Measurements from ENCODE around the gene DNM3.

DNA sequence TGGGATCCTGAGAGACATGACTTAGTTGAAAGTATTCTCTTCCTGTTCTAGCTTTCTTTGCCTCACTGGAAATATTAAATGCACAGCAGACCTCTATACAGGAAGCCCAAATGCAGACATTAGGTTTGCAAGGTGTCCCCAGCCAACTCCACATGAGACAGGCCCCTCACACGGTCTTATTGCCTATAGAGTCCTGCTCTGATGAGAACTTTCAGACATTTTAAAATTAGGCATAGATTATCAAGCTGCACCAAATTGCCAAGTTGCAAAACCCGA, 327.2 kb downstream of the DNM3 start:
- TF ChIP-seq SP1 (IDR thresholded peaks at IDR 0.05; ENCODE audit: low read depth, low read length) (no peak), TARDBP (IDR thresholded peaks at IDR 0.05; ENCODE audit: borderline replicate concordance) (no peak), CHD4 (IDR thresholded peaks at IDR 0.05) (no peak), NRF1 (conservative IDR thresholded peaks at IDR 0.05; ENCODE audit: low read depth, low read length) (no peak), CEBPB (IDR thresholded peaks at IDR 0.05; ENCODE audit: borderline replicate concordance in 1 of 2, low read depth in 2 of 2, low read length in 2 of 2) (no peak), NFYA (IDR thresholded peaks at IDR 0.05; ENCODE audit: borderline replicate concordance, low read depth, low read length) (no peak), POLR2AphosphoS5 (IDR thresholded peaks at IDR 0.05; ENCODE audit: low read length) (no peak)
- TF ChIP-seq, protein P1, sequence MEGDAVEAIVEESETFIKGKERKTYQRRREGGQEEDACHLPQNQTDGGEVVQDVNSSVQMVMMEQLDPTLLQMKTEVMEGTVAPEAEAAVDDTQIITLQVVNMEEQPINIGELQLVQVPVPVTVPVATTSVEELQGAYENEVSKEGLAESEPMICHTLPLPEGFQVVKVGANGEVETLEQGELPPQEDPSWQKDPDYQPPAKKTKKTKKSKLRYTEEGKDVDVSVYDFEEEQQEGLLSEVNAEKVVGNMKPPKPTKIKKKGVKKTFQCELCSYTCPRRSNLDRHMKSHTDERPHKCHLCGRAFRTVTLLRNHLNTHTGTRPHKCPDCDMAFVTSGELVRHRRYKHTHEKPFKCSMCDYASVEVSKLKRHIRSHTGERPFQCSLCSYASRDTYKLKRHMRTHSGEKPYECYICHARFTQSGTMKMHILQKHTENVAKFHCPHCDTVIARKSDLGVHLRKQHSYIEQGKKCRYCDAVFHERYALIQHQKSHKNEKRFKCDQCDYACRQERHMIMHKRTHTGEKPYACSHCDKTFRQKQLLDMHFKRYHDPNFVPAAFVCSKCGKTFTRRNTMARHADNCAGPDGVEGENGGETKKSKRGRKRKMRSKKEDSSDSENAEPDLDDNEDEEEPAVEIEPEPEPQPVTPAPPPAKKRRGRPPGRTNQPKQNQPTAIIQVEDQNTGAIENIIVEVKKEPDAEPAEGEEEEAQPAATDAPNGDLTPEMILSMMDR (IDR thresholded peaks at IDR 0.05 in 2 of 3, conservative IDR thresholded peaks at IDR 0.05 in 1 of 3; ENCODE audit: control insufficient read depth in 2 of 3, extremely low read depth in 1 of 3, insufficient read depth in 1 of 3, low read depth in 3 of 3, low read length in 3 of 3): no peak
- TF ChIP-seq, protein P2, sequence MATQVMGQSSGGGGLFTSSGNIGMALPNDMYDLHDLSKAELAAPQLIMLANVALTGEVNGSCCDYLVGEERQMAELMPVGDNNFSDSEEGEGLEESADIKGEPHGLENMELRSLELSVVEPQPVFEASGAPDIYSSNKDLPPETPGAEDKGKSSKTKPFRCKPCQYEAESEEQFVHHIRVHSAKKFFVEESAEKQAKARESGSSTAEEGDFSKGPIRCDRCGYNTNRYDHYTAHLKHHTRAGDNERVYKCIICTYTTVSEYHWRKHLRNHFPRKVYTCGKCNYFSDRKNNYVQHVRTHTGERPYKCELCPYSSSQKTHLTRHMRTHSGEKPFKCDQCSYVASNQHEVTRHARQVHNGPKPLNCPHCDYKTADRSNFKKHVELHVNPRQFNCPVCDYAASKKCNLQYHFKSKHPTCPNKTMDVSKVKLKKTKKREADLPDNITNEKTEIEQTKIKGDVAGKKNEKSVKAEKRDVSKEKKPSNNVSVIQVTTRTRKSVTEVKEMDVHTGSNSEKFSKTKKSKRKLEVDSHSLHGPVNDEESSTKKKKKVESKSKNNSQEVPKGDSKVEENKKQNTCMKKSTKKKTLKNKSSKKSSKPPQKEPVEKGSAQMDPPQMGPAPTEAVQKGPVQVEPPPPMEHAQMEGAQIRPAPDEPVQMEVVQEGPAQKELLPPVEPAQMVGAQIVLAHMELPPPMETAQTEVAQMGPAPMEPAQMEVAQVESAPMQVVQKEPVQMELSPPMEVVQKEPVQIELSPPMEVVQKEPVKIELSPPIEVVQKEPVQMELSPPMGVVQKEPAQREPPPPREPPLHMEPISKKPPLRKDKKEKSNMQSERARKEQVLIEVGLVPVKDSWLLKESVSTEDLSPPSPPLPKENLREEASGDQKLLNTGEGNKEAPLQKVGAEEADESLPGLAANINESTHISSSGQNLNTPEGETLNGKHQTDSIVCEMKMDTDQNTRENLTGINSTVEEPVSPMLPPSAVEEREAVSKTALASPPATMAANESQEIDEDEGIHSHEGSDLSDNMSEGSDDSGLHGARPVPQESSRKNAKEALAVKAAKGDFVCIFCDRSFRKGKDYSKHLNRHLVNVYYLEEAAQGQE (IDR thresholded peaks at IDR 0.05; ENCODE audit: low read depth, low read length): no peak
- TF ChIP-seq, protein P3, sequence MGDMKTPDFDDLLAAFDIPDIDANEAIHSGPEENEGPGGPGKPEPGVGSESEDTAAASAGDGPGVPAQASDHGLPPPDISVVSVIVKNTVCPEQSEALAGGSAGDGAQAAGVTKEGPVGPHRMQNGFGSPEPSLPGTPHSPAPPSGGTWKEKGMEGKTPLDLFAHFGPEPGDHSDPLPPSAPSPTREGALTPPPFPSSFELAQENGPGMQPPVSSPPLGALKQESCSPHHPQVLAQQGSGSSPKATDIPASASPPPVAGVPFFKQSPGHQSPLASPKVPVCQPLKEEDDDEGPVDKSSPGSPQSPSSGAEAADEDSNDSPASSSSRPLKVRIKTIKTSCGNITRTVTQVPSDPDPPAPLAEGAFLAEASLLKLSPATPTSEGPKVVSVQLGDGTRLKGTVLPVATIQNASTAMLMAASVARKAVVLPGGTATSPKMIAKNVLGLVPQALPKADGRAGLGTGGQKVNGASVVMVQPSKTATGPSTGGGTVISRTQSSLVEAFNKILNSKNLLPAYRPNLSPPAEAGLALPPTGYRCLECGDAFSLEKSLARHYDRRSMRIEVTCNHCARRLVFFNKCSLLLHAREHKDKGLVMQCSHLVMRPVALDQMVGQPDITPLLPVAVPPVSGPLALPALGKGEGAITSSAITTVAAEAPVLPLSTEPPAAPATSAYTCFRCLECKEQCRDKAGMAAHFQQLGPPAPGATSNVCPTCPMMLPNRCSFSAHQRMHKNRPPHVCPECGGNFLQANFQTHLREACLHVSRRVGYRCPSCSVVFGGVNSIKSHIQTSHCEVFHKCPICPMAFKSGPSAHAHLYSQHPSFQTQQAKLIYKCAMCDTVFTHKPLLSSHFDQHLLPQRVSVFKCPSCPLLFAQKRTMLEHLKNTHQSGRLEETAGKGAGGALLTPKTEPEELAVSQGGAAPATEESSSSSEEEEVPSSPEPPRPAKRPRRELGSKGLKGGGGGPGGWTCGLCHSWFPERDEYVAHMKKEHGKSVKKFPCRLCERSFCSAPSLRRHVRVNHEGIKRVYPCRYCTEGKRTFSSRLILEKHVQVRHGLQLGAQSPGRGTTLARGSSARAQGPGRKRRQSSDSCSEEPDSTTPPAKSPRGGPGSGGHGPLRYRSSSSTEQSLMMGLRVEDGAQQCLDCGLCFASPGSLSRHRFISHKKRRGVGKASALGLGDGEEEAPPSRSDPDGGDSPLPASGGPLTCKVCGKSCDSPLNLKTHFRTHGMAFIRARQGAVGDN (IDR thresholded peaks at IDR 0.05): no peak

Measured in GM12878 (cell line).